ENCODE measurements around the gene TASP1. TPM values are rescaled to one million over a fixed set of nuclear protein-coding genes. Genes with fewer than 3 reads are reported as not detected.

Gene TASP1
- total RNA-seq, 1 donor: 6.5 TPM

DNA sequence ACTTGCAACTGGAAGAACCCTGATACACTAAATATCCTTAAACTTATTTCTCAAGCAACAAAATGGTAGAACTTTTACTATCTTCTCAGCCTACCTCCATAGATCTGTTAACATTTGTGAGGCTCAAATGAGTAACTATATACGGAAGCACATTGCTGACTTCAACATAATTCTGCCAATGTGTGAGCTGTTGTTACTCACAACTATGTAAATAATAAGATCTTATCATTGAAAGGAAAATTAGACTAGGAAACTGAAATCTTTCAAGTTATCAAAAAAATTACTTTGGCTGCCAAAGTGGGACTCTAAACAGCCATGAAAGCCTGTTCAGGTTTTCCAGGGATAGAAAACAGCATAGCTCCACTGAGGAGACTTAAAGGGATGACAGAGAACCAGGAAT lies 40.2 kb upstream of the TASP1 start:
- H3K4me3 ChIP-seq (ENCODE audit: low read depth, low read length): no peak overlapping the region
- TF ChIP-seq, protein P1, sequence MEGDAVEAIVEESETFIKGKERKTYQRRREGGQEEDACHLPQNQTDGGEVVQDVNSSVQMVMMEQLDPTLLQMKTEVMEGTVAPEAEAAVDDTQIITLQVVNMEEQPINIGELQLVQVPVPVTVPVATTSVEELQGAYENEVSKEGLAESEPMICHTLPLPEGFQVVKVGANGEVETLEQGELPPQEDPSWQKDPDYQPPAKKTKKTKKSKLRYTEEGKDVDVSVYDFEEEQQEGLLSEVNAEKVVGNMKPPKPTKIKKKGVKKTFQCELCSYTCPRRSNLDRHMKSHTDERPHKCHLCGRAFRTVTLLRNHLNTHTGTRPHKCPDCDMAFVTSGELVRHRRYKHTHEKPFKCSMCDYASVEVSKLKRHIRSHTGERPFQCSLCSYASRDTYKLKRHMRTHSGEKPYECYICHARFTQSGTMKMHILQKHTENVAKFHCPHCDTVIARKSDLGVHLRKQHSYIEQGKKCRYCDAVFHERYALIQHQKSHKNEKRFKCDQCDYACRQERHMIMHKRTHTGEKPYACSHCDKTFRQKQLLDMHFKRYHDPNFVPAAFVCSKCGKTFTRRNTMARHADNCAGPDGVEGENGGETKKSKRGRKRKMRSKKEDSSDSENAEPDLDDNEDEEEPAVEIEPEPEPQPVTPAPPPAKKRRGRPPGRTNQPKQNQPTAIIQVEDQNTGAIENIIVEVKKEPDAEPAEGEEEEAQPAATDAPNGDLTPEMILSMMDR (IDR thresholded peaks at IDR 0.05; ENCODE audit: insufficient read depth, low read length): no peak
- DNase-seq (ENCODE audit: low read depth): no peak

DNA sequence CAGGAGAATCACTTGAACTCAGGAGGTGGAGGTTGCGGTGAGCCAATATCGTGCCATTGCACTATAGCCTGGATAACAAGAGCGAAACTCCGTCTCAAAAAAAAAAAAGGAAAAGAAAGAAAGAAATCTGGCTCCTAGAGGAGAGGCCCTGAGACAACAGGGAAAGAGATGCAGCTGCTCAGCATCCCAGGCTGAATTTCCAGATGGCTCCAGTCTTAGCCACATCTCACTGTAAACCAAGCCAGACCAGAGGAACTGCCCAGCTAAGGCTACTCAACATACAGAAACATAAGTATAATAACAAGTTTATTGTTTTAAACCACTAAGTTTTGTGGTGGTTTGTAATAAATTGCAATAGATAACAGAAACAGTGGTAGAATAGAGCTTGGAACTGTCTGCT lies 38.5 kb upstream of the TASP1 start:
- TF ChIP-seq, protein P1 (IDR thresholded peaks at IDR 0.05; ENCODE audit: insufficient read depth, low read length): no peak
- H3K4me3 ChIP-seq (ENCODE audit: low read depth, low read length): no peak overlapping the region
- no peak for DNase-seq (ENCODE audit: low read depth)

DNA sequence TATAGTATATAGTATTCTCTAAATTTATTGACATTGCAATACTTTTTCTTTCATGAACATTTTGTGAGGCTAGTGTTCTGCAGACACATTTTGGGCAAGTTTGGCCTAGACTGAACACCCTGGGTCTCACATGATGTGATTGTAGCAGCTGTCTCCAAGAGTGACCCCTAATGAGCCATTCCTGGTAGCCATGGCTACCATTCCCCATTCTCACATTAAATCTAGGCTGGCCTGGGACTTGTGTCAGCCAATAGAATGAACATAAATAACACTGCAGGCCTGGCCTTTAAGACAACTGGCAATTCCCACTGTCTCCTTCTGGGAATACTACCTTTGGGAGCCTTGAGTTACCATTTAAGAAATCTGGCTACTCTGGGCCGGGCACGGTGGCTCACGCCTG lies 38.0 kb upstream of the TASP1 start:
- no peak for DNase-seq (ENCODE audit: low read depth)
- H3K4me3 ChIP-seq (ENCODE audit: low read depth, low read length): no peak overlapping the region
- TF ChIP-seq, protein P1 (IDR thresholded peaks at IDR 0.05; ENCODE audit: insufficient read depth, low read length): no peak

DNA sequence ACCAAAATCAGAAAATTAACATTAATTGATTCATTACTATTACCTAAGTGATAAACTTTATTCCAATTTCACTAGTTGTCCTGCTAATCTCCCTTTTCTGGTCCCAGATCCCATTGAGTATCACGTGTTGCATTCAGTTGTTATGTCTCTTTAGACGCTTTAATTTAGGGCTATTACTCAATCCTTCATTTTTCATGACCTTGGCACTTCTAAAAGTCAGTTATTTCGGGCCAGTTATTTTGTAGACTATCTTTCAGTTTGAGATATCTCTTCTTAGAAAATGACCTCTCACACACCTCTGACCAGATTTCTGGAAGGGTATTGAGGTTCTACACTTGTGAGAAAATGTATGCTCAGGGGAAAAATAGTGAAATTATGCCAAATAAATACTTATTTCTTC lies 34.0 kb upstream of the TASP1 start:
- DNase-seq (ENCODE audit: low read depth): peak; percentile 10
- H3K4me3 ChIP-seq (ENCODE audit: low read depth, low read length): no peak overlapping the region
- TF ChIP-seq, protein P1 (IDR thresholded peaks at IDR 0.05; ENCODE audit: insufficient read depth, low read length): no peak

DNA sequence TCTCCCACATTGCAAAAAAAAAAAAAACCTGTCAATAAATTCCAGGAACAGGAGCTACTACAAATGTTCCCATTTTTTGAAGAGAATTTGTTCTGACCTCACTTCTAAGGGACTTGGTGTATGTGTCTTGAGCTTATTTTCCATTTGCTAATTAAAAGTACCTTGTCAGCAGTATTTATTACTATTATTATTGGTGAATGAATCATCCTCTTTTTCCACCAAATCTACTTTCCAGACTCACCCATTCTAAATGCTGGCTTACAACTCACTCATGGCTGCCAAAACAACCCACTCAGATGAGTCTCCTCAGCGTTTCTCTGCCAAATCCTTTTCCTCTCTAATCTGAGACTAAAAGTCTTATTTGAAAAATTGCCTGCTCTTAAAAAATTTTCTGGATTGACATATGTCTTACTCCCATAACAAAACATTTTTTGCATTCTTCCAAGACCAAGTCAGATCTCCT lies 33.2 kb upstream of the TASP1 start:
- no peak overlapping the region for H3K4me3 ChIP-seq (ENCODE audit: low read depth, low read length)
- TF ChIP-seq, protein P1 (IDR thresholded peaks at IDR 0.05; ENCODE audit: insufficient read depth, low read length): no peak
- peak; percentile 88 for DNase-seq (ENCODE audit: low read depth)

DNA sequence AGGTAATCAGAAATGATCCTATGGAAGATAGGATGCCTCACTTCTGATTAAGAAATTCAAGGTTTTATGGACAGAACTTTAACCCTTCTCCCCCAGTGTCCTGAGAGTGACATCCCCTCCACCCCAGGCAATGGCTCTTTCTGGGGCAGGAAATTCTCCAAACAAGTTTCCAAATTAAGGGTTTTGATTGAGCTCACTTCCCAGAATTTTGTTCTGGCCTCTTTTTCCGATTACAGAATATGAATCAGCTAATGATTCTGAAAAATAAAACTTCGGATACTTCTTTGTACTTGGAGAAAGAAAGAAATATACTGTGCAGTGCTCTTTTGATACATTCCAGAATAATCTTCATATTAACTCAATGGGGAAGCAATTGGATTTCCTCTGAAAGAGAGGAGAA lies 32.8 kb upstream of the TASP1 start:
- no peak overlapping the region for H3K4me3 ChIP-seq (ENCODE audit: low read depth, low read length)
- TF ChIP-seq, protein P1 (IDR thresholded peaks at IDR 0.05; ENCODE audit: insufficient read depth, low read length): no peak

DNA sequence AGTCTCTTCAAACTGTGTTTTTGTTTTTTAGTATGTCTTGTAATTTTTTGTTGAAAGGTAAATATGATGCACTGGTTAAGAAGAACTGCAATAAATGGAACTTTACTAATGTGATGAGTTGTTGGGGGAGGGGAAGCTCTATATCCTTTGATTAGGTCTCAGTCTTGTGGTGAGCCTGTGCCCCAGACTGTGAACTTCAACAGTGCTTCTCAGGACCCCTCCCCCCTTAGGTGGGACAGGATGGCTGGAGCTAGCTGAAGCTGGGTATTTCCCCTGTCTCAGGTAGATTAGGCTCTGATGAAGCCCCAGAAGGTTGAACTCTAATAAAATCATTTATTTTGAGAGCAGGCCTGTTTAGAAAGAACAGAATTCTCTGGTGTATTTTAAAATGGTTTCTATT lies 31.4 kb upstream of the TASP1 start:
- TF ChIP-seq, protein P1 (IDR thresholded peaks at IDR 0.05; ENCODE audit: insufficient read depth, low read length): no peak
- no peak overlapping the region for H3K4me3 ChIP-seq (ENCODE audit: low read depth, low read length)
- no peak for DNase-seq (ENCODE audit: low read depth)

More for the DNA sequence above, 32.8 kb upstream of the TASP1 start:
- no peak for DNase-seq (ENCODE audit: low read depth)
